Measurements from ENCODE around the gene FILIP1L.

DNA sequence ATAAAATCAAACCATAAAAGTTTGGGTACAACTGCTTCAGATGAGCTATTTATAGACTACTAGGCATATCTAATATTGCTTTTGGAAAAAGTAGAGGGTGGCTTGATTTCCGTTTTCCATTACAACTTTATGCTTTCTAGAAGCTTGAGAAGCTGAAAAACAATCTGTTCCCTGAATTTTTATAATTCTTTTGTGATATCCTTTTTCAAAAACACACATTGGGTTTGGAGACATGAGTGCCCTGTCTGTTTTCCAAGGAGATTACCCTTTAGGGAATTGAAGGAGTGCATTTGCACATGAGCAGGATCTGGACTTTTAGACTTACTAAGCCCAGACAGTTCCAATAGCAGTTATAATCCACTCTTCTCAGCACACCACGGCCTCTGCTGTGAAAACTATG, 49.5 kb upstream of the FILIP1L start:
- TF ChIP-seq, protein P1, sequence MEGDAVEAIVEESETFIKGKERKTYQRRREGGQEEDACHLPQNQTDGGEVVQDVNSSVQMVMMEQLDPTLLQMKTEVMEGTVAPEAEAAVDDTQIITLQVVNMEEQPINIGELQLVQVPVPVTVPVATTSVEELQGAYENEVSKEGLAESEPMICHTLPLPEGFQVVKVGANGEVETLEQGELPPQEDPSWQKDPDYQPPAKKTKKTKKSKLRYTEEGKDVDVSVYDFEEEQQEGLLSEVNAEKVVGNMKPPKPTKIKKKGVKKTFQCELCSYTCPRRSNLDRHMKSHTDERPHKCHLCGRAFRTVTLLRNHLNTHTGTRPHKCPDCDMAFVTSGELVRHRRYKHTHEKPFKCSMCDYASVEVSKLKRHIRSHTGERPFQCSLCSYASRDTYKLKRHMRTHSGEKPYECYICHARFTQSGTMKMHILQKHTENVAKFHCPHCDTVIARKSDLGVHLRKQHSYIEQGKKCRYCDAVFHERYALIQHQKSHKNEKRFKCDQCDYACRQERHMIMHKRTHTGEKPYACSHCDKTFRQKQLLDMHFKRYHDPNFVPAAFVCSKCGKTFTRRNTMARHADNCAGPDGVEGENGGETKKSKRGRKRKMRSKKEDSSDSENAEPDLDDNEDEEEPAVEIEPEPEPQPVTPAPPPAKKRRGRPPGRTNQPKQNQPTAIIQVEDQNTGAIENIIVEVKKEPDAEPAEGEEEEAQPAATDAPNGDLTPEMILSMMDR (IDR thresholded peaks at IDR 0.05), result no peak
- no peak for TF ChIP-seq POLR2A (IDR thresholded peaks at IDR 0.05)
- TF ChIP-seq POLR2AphosphoS5 (IDR thresholded peaks at IDR 0.05), result no peak

Data from stomach (tissue), 4 donors.